ENCODE measurements around the gene PROM1.

The PROM1 gene

GRCh38 chr4:16111533-16111932 is 27.7 kb upstream of the PROM1 start:
- H3K4me3 ChIP-seq (ENCODE audit: control insufficient read depth in 1 of 7, extremely low read depth in 1 of 7, insufficient read depth in 4 of 7, low read depth in 2 of 7, low read length in 6 of 7): no peak overlapping the region
- H3K27ac ChIP-seq (ENCODE audit: insufficient read depth in 1 of 2, low read depth in 1 of 2, low read length in 2 of 2, poor library complexity in 1 of 2, severe bottlenecking in 2 of 2): no peak overlapping the region
- no peaks in the 10 kb centered on the region for H3K27me3 ChIP-seq (replicated peaks in 2 of 5; ENCODE audit: control insufficient read depth in 4 of 5, insufficient read depth in 5 of 5, low read length in 4 of 5)
- no peaks in the 10 kb centered on the region for H3K4me1 ChIP-seq (ENCODE audit: control extremely low read depth in 1 of 4, control insufficient read depth in 4 of 4, insufficient read depth in 4 of 4, low read length in 3 of 4)
- 90% methylated on average over 2 of the region's 5 CpGs for WGBS (ENCODE audit: insufficient coverage)
- DNase-seq: no peak
- H3K9me3 ChIP-seq (ENCODE audit: control extremely low read depth in 1 of 5, control insufficient read depth in 4 of 5, insufficient read depth in 2 of 5, low read depth in 1 of 5, low read length in 4 of 5): no peaks in the 10 kb centered on the region
- CTCF ChIA-PET: interaction anchor here (0.9 to 1.5 kb wide), 2 partner anchors 23 to 32 kb away, joined by 3 to 5 read pairs; no protein-coding TSS in a partner anchor
- no peaks in the 10 kb centered on the region for H3K36me3 ChIP-seq (ENCODE audit: control insufficient read depth in 4 of 4, insufficient read depth in 4 of 4, low read length in 3 of 4)
- POLR2A ChIA-PET: no interaction called here

- ChIA-PET POLR2A (no interaction called here), CTCF (interaction anchor here (0.9 to 1.5 kb wide), 2 partner anchors 23 to 32 kb away, joined by 3 to 5 read pairs; no protein-coding TSS in a partner anchor)
- no peak overlapping the region for H3K27ac ChIP-seq (ENCODE audit: insufficient read depth in 1 of 2, low read depth in 1 of 2, low read length in 2 of 2, poor library complexity in 1 of 2, severe bottlenecking in 2 of 2)
- H3K4me3 ChIP-seq (ENCODE audit: control insufficient read depth in 1 of 7, extremely low read depth in 1 of 7, insufficient read depth in 4 of 7, low read depth in 2 of 7, low read length in 6 of 7): no peak overlapping the region
- 93% methylated on average over 3 of the region's 3 CpGs for WGBS (ENCODE audit: insufficient coverage)
- no peak for DNase-seq
- H3K27me3 ChIP-seq (replicated peaks in 2 of 5; ENCODE audit: control insufficient read depth in 4 of 5, insufficient read depth in 5 of 5, low read length in 4 of 5): no peaks in the 10 kb centered on the region
- H3K36me3 ChIP-seq (ENCODE audit: control insufficient read depth in 4 of 4, insufficient read depth in 4 of 4, low read length in 3 of 4): no peaks in the 10 kb centered on the region
- no peaks in the 10 kb centered on the region for H3K9me3 ChIP-seq (ENCODE audit: control extremely low read depth in 1 of 5, control insufficient read depth in 4 of 5, insufficient read depth in 2 of 5, low read depth in 1 of 5, low read length in 4 of 5)
- H3K4me1 ChIP-seq (ENCODE audit: control extremely low read depth in 1 of 4, control insufficient read depth in 4 of 4, insufficient read depth in 4 of 4, low read length in 3 of 4): no peaks in the 10 kb centered on the region
These were observed 27.0 kb upstream of the PROM1 start for GRCh38 chr4:16110661-16111290.

- H3K27ac ChIP-seq (ENCODE audit: insufficient read depth in 1 of 2, low read depth in 1 of 2, low read length in 2 of 2, poor library complexity in 1 of 2, severe bottlenecking in 2 of 2): no peak overlapping the region
- H3K4me3 ChIP-seq (ENCODE audit: control insufficient read depth in 1 of 7, extremely low read depth in 1 of 7, insufficient read depth in 4 of 7, low read depth in 2 of 7, low read length in 6 of 7): no peak overlapping the region
- H3K36me3 ChIP-seq (ENCODE audit: control insufficient read depth in 4 of 4, insufficient read depth in 4 of 4, low read length in 3 of 4): no peaks in the 10 kb centered on the region
- ChIA-PET POLR2A (no interaction called here), CTCF (interaction anchor here (0.5 to 1.5 kb wide), 2 partner anchors 22 to 30 kb away, joined by 3 to 5 read pairs; no protein-coding TSS in a partner anchor)
- no peaks in the 10 kb centered on the region for H3K4me1 ChIP-seq (ENCODE audit: control extremely low read depth in 1 of 4, control insufficient read depth in 4 of 4, insufficient read depth in 4 of 4, low read length in 3 of 4)
- H3K9me3 ChIP-seq (ENCODE audit: control extremely low read depth in 1 of 5, control insufficient read depth in 4 of 5, insufficient read depth in 2 of 5, low read depth in 1 of 5, low read length in 4 of 5): no peaks in the 10 kb centered on the region
- H3K27me3 ChIP-seq (replicated peaks in 2 of 5; ENCODE audit: control insufficient read depth in 4 of 5, insufficient read depth in 5 of 5, low read length in 4 of 5): no peaks in the 10 kb centered on the region
- DNase-seq: no peak
These were observed 26.4 kb upstream of the PROM1 start for GRCh38 chr4:16110199-16110598.

- DNase-seq: no peak
- Histone ChIP-seq H3K4me3 (ENCODE audit: control insufficient read depth in 1 of 7, extremely low read depth in 1 of 7, insufficient read depth in 4 of 7, low read depth in 2 of 7, low read length in 6 of 7) (no peak overlapping the region), H3K9me3 (ENCODE audit: control extremely low read depth in 1 of 5, control insufficient read depth in 4 of 5, insufficient read depth in 2 of 5, low read depth in 1 of 5, low read length in 4 of 5) (no peaks in the 10 kb centered on the region), H3K36me3 (ENCODE audit: control insufficient read depth in 4 of 4, insufficient read depth in 4 of 4, low read length in 3 of 4) (no peaks in the 10 kb centered on the region), H3K4me1 (ENCODE audit: control extremely low read depth in 1 of 4, control insufficient read depth in 4 of 4, insufficient read depth in 4 of 4, low read length in 3 of 4) (no peaks in the 10 kb centered on the region), H3K27me3 (replicated peaks in 2 of 5; ENCODE audit: control insufficient read depth in 4 of 5, insufficient read depth in 5 of 5, low read length in 4 of 5) (no peaks in the 10 kb centered on the region), H3K27ac (ENCODE audit: insufficient read depth in 1 of 2, low read depth in 1 of 2, low read length in 2 of 2, poor library complexity in 1 of 2, severe bottlenecking in 2 of 2) (no peak overlapping the region)
- WGBS (ENCODE audit: insufficient coverage): 89% methylated on average over 5 of the region's 6 CpGs
- CTCF ChIA-PET: interaction anchor here (0.6 to 1.3 kb wide), 4 partner anchors 10 to 109 kb away, joined by 3 read pairs; no protein-coding TSS in a partner anchor
- POLR2A ChIA-PET: no interaction called here
These were observed 25.4 kb upstream of the PROM1 start for GRCh38 chr4:16109256-16109655.

- 100% methylated on average over 2 of the region's 6 CpGs for WGBS (ENCODE audit: insufficient coverage)
- ChIA-PET CTCF (interaction anchor here (0.6 to 1.1 kb wide), 2 partner anchors 10 to 12 kb away, joined by 3 to 4 read pairs; no protein-coding TSS in a partner anchor), POLR2A (no interaction called here)
- no peaks in the 10 kb centered on the region for H3K9me3 ChIP-seq (ENCODE audit: control extremely low read depth in 1 of 5, control insufficient read depth in 4 of 5, insufficient read depth in 2 of 5, low read depth in 1 of 5, low read length in 4 of 5)
- no peak for DNase-seq
- no peaks in the 10 kb centered on the region for H3K4me1 ChIP-seq (ENCODE audit: control extremely low read depth in 1 of 4, control insufficient read depth in 4 of 4, insufficient read depth in 4 of 4, low read length in 3 of 4)
- no peak overlapping the region for H3K27ac ChIP-seq (ENCODE audit: insufficient read depth in 1 of 2, low read depth in 1 of 2, low read length in 2 of 2, poor library complexity in 1 of 2, severe bottlenecking in 2 of 2)
- H3K4me3 ChIP-seq (ENCODE audit: control insufficient read depth in 1 of 7, extremely low read depth in 1 of 7, insufficient read depth in 4 of 7, low read depth in 2 of 7, low read length in 6 of 7): no peak overlapping the region
- H3K36me3 ChIP-seq (ENCODE audit: control insufficient read depth in 4 of 4, insufficient read depth in 4 of 4, low read length in 3 of 4): no peaks in the 10 kb centered on the region
- no peaks in the 10 kb centered on the region for H3K27me3 ChIP-seq (replicated peaks in 2 of 5; ENCODE audit: control insufficient read depth in 4 of 5, insufficient read depth in 5 of 5, low read length in 4 of 5)
These were observed 23.1 kb upstream of the PROM1 start for GRCh38 chr4:16106956-16107355.

- no peak overlapping the region for H3K4me3 ChIP-seq (ENCODE audit: control insufficient read depth in 1 of 7, extremely low read depth in 1 of 7, insufficient read depth in 4 of 7, low read depth in 2 of 7, low read length in 6 of 7)
- WGBS (ENCODE audit: insufficient coverage): 100% methylated on average over 1 of the region's 2 CpGs
- CTCF ChIA-PET: interaction anchor here (1.3 to 1.5 kb wide), 3 partner anchors 11 to 25 kb away, joined by 3 read pairs; no protein-coding TSS in a partner anchor
- H3K27me3 ChIP-seq (replicated peaks in 2 of 5; ENCODE audit: control insufficient read depth in 4 of 5, insufficient read depth in 5 of 5, low read length in 4 of 5): no peaks in the 10 kb centered on the region
- H3K36me3 ChIP-seq (ENCODE audit: control insufficient read depth in 4 of 4, insufficient read depth in 4 of 4, low read length in 3 of 4): no peaks in the 10 kb centered on the region
- POLR2A ChIA-PET: no interaction called here
- no peak overlapping the region for H3K27ac ChIP-seq (ENCODE audit: insufficient read depth in 1 of 2, low read depth in 1 of 2, low read length in 2 of 2, poor library complexity in 1 of 2, severe bottlenecking in 2 of 2)
- no peaks in the 10 kb centered on the region for H3K9me3 ChIP-seq (ENCODE audit: control extremely low read depth in 1 of 5, control insufficient read depth in 4 of 5, insufficient read depth in 2 of 5, low read depth in 1 of 5, low read length in 4 of 5)
- DNase-seq: no peak
- H3K4me1 ChIP-seq (ENCODE audit: control extremely low read depth in 1 of 4, control insufficient read depth in 4 of 4, insufficient read depth in 4 of 4, low read length in 3 of 4): no peaks in the 10 kb centered on the region
These were observed 20.7 kb upstream of the PROM1 start for GRCh38 chr4:16104520-16104919.

- Histone ChIP-seq H3K27ac (ENCODE audit: insufficient read depth in 1 of 2, low read depth in 1 of 2, low read length in 2 of 2, poor library complexity in 1 of 2, severe bottlenecking in 2 of 2) (no peak overlapping the region), H3K27me3 (replicated peaks in 2 of 5; ENCODE audit: control insufficient read depth in 4 of 5, insufficient read depth in 5 of 5, low read length in 4 of 5) (no peaks in the 10 kb centered on the region), H3K4me1 (ENCODE audit: control extremely low read depth in 1 of 4, control insufficient read depth in 4 of 4, insufficient read depth in 4 of 4, low read length in 3 of 4) (no peaks in the 10 kb centered on the region), H3K36me3 (ENCODE audit: control insufficient read depth in 4 of 4, insufficient read depth in 4 of 4, low read length in 3 of 4) (no peaks in the 10 kb centered on the region), H3K4me3 (ENCODE audit: control insufficient read depth in 1 of 7, extremely low read depth in 1 of 7, insufficient read depth in 4 of 7, low read depth in 2 of 7, low read length in 6 of 7) (no peak overlapping the region), H3K9me3 (ENCODE audit: control extremely low read depth in 1 of 5, control insufficient read depth in 4 of 5, insufficient read depth in 2 of 5, low read depth in 1 of 5, low read length in 4 of 5) (no peaks in the 10 kb centered on the region)
- CTCF ChIA-PET: interaction anchor here (0.9 to 2.4 kb wide), 4 partner anchors 11 to 37 kb away, joined by 3 to 7 read pairs (median 3); no protein-coding TSS in a partner anchor
- 98% methylated on average over 6 of the region's 7 CpGs for WGBS (ENCODE audit: insufficient coverage)
- DNase-seq: no peak
- POLR2A ChIA-PET: no interaction called here
These were observed 18.5 kb upstream of the PROM1 start for GRCh38 chr4:16102356-16102755.

Data from common myeloid progenitor, CD34-positive (primary cell).